Measurements from ENCODE around the gene RHCG. TPM values are rescaled to one million over a fixed set of nuclear protein-coding genes. Genes with fewer than 3 reads are reported as not detected.

Gene RHCG
- total and polyA plus RNA-seq, 2 experiments from 2014 or later = 0.23 TPM; not detected in 1

- no peak for DNase-seq (ENCODE audit: low read depth in 1 of 2, low spot score in 1 of 2)
- Histone ChIP-seq H3K4me1 (ENCODE audit: low read depth) (no peaks in the 10 kb centered on the region), H3K9me3 (ENCODE audit: low read depth) (no peaks in the 10 kb centered on the region), H3K36me3 (no peaks in the 10 kb centered on the region), H3K27ac (no peak overlapping the region), H3K4me3 (no peak overlapping the region), H3K27me3 (no peaks in the 10 kb centered on the region)
- TF ChIP-seq, protein P1, sequence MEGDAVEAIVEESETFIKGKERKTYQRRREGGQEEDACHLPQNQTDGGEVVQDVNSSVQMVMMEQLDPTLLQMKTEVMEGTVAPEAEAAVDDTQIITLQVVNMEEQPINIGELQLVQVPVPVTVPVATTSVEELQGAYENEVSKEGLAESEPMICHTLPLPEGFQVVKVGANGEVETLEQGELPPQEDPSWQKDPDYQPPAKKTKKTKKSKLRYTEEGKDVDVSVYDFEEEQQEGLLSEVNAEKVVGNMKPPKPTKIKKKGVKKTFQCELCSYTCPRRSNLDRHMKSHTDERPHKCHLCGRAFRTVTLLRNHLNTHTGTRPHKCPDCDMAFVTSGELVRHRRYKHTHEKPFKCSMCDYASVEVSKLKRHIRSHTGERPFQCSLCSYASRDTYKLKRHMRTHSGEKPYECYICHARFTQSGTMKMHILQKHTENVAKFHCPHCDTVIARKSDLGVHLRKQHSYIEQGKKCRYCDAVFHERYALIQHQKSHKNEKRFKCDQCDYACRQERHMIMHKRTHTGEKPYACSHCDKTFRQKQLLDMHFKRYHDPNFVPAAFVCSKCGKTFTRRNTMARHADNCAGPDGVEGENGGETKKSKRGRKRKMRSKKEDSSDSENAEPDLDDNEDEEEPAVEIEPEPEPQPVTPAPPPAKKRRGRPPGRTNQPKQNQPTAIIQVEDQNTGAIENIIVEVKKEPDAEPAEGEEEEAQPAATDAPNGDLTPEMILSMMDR (IDR thresholded peaks at IDR 0.05; ENCODE audit: low read depth, low read length) = no peak
Measured at GRCh38 chr15:89531796-89532537, 35.6 kb upstream of the RHCG start.

- Histone ChIP-seq H3K4me3 (no peak overlapping the region), H3K9me3 (ENCODE audit: low read depth) (no peaks in the 10 kb centered on the region), H3K27me3 (no peaks in the 10 kb centered on the region), H3K36me3 (no peaks in the 10 kb centered on the region), H3K27ac (no peak overlapping the region), H3K4me1 (ENCODE audit: low read depth) (no peaks in the 10 kb centered on the region)
- no peak for DNase-seq (ENCODE audit: low read depth in 1 of 2, low spot score in 1 of 2)
- TF ChIP-seq, protein P1 (IDR thresholded peaks at IDR 0.05; ENCODE audit: low read depth, low read length) = no peak
Measured at GRCh38 chr15:89530976-89531375, 34.6 kb upstream of the RHCG start.

GRCh38 chr15:89528757-89529352 lies 32.5 kb upstream of the RHCG start:
- Histone ChIP-seq H3K9me3 (ENCODE audit: low read depth) (no peaks in the 10 kb centered on the region), H3K27me3 (no peaks in the 10 kb centered on the region), H3K36me3 (no peaks in the 10 kb centered on the region), H3K4me3 (no peak overlapping the region), H3K27ac (no peak overlapping the region), H3K4me1 (ENCODE audit: low read depth) (no peaks in the 10 kb centered on the region)
- no peak for DNase-seq (ENCODE audit: low read depth in 1 of 2, low spot score in 1 of 2)
- TF ChIP-seq, protein P1 (IDR thresholded peaks at IDR 0.05; ENCODE audit: low read depth, low read length) = no peak

- no peak overlapping the region for H3K4me3 ChIP-seq
- TF ChIP-seq, protein P1 (IDR thresholded peaks at IDR 0.05; ENCODE audit: low read depth, low read length) = no peak
- H3K9me3 ChIP-seq (ENCODE audit: low read depth) = no peaks in the 10 kb centered on the region
- H3K27me3 ChIP-seq = no peaks in the 10 kb centered on the region
- no peaks in the 10 kb centered on the region for H3K4me1 ChIP-seq (ENCODE audit: low read depth)
- no peak for DNase-seq (ENCODE audit: low read depth in 1 of 2, low spot score in 1 of 2)
- H3K36me3 ChIP-seq = no peaks in the 10 kb centered on the region
- no peak overlapping the region for H3K27ac ChIP-seq
Measured at GRCh38 chr15:89526601-89527441, 30.4 kb upstream of the RHCG start.

DNA sequence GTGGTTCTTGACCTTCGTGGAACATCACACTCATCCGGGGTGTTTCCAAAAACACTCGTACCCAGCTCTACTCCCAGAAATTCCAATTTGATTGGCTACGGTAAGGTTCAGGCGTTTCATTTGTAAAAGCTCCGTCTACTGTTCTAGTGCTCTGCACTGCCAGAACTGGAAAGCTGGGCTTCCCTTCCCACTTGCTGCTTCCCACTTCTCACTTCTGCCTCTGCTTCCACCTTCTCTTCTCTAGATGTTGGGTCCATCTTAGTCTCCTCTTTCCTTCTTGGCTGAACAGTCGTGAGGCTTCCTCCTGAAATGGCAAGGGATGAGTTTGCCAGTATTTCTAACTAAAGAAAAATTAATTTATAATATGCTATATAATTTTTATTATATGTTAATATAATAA lies 29.8 kb upstream of the RHCG start:
- H3K36me3 ChIP-seq = no peaks in the 10 kb centered on the region
- TF ChIP-seq, protein P1 (IDR thresholded peaks at IDR 0.05; ENCODE audit: low read depth, low read length) = no peak
- no peaks in the 10 kb centered on the region for H3K27me3 ChIP-seq
- no peak for DNase-seq (ENCODE audit: low read depth in 1 of 2, low spot score in 1 of 2)
- H3K4me1 ChIP-seq (ENCODE audit: low read depth) = no peaks in the 10 kb centered on the region
- no peaks in the 10 kb centered on the region for H3K9me3 ChIP-seq (ENCODE audit: low read depth)
- H3K4me3 ChIP-seq = no peak overlapping the region
- no peak overlapping the region for H3K27ac ChIP-seq
